ENCODE measurements around the gene SNU13.
"Not testable (repeated sequence)": the region's sequence is repeated elsewhere in the genome, so short reads cannot be mapped to it uniquely, and the experiment has no call there.

DNA sequence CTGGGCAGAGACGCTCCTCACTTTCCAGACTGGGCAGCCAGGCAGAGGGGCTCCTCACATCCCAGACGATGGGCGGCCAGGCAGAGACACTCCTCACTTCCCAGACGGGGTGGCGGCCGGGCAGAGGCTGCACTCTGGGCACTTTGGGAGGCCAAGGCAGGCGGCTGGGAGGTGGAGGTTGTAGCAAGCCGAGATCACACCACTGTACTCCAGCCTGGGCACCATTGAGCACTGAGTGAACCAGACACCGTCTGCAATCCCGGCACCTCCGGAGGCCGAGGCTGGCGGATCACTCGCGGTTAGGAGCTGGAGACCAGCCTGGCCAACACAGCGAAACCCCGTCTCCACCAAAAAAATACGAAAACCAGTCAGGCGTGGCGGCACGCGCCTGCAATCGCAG, 57.1 kb downstream of the SNU13 start:
- TF ChIP-seq, protein P1, sequence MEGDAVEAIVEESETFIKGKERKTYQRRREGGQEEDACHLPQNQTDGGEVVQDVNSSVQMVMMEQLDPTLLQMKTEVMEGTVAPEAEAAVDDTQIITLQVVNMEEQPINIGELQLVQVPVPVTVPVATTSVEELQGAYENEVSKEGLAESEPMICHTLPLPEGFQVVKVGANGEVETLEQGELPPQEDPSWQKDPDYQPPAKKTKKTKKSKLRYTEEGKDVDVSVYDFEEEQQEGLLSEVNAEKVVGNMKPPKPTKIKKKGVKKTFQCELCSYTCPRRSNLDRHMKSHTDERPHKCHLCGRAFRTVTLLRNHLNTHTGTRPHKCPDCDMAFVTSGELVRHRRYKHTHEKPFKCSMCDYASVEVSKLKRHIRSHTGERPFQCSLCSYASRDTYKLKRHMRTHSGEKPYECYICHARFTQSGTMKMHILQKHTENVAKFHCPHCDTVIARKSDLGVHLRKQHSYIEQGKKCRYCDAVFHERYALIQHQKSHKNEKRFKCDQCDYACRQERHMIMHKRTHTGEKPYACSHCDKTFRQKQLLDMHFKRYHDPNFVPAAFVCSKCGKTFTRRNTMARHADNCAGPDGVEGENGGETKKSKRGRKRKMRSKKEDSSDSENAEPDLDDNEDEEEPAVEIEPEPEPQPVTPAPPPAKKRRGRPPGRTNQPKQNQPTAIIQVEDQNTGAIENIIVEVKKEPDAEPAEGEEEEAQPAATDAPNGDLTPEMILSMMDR (IDR thresholded peaks at IDR 0.05 in 4 of 5, conservative IDR thresholded peaks at IDR 0.05 in 1 of 5) = not testable (repeated sequence)
- not testable (repeated sequence) for TF ChIP-seq POLR2A (IDR thresholded peaks at IDR 0.05)

Measured in gastrocnemius medialis (tissue), 4 donors.